Measurements from ENCODE around the gene FFAR1.

FFAR1 gene

DNA sequence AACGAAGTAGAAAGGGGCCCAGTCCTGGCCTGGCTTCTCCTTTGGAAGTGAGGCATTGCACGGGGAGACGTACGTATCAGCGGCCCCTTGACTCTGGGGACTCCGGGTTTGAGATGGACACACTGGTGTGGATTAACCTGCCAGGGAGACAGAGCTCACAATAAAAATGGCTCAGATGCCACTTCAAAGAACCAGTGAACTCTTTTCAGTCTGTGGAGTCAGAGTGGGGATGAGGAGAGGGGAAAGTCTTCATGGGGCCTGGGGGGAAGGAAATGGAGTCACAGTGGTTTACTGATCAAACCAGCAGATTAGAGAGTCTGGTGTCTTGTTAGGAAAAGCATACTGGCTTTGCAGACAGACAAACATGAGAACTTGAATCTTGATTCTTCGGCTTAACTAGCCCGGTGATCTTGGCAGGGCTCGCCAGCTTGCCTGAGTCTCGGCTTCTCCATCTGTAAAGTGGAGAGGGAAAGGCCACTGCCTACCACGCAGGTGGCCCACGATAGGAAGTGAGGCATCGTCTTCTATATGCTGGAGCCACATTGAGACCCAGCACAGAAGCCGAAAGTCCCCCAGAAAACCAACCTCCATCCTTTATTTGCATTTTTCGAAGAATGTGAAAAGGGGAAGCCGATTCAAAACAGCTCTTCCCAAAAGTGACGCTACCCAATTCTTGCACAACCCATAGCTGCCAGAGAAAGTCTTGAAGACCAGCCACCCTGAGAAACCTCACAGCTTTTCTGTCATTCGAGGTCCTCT lies at the start of gene FFAR1:
Gene FFAR1, plus strand, starts transcription at position 732 of the 759 bp plus-strand sequence. CDS start 3,650 bp downstream, outside the sequence.
- no peak for DNase-seq

DNA sequence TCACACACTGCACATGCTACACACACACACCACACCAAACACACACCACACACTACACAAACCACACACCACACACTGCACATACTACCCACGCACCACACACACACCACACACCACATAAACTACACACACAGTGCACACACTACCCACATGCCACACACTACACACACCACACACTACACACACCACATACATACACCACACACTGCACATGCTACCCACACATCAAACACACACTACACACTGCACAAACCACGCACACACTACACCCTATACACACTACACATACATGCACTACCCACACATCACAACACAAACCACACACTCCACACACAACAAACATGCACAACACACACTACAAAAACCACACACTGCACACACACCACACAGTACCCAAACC lies 49.8 kb upstream of the FFAR1 start:
- DNase-seq, result no peak

- DNase-seq, result no peak
Measured at GRCh38 chr19:35298561-35298972, 49.1 kb upstream of the FFAR1 start.

- DNase-seq, result peak in 1 of 2 experiments; percentile 9
Measured at GRCh38 chr19:35299523-35300338, 48.0 kb upstream of the FFAR1 start.

DNA sequence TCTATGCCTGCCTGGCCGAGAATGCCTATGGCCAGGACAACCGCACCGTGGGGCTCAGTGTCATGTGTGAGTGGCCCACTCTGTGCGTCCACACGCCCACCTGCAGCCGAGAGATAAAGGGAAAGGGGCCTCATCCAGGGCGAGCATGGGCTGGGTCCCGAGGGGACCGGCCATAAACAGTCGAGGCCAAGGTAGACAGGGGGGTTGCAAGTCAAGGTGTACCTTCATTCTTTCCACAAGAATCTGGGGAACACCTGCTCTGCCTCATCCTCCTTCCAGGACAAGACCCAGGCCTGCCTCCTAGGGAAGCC lies 47.4 kb upstream of the FFAR1 start:
- DNase-seq, result no peak

DNA sequence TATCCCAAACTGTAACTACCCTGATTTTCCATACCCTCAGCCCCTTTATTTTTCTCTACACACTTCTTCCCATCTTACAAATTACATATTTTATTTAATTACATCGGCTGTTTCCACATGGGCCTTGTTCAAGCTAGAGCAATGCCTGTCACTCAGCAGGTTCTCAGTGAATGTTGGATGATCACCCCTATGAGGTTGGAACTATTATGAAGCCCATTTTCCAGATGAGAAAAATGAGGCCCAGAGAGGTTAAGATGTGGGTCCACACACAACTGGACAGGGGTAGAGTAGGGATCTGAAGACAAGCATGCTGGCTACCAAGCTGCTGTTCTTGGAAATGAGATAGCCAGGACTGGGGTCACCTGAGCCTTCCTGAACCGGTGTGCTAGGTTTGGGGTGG lies 45.7 kb upstream of the FFAR1 start:
- DNase-seq, result no peak

DNA sequence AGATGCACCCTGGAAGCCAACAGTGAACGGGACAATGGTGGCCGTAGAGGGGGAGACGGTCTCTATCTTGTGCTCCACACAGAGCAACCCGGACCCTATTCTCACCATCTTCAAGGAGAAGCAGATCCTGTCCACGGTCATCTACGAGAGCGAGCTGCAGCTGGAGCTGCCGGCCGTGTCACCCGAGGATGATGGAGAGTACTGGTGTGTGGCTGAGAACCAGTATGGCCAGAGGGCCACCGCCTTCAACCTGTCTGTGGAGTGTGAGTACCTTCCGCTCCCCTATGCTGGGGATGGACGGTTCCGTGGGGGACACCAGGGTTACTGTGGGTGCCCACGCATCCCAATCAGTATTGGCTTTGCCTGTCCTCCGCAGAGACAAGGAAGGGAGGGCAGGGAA lies 45.3 kb upstream of the FFAR1 start:
- no peak for DNase-seq

DNA sequence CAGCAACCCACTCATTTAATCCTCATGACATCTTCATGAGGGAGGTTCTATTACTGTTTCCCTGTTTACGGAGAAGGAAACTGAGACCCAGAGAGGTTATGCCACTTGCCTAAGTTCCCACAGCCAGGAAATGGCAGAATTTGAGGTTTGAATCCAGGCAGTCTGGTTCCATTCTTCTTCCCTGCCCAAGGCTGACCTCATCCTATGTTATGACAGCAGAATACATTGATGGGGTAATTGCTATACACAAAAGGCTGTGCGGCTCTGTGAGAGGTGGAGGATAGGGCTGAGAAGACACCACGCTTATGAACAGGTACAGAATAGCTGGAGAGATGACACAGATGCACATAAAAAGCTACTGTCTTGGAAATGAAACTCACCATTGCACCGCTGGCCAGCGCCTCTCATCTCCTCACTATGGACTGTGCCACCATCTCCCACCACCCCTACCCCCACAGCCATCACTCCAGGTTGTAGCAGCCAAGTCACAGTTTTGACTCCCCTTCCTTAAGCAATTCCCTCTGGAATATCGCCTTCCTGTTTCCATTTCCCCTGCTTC lies 44.3 kb upstream of the FFAR1 start:
- DNase-seq, result no peak

- DNase-seq, result no peak
Measured at GRCh38 chr19:35304036-35304435, 43.7 kb upstream of the FFAR1 start.

GRCh38 chr19:35305181-35305580 lies 42.5 kb upstream of the FFAR1 start:
- no peak for DNase-seq

DNA sequence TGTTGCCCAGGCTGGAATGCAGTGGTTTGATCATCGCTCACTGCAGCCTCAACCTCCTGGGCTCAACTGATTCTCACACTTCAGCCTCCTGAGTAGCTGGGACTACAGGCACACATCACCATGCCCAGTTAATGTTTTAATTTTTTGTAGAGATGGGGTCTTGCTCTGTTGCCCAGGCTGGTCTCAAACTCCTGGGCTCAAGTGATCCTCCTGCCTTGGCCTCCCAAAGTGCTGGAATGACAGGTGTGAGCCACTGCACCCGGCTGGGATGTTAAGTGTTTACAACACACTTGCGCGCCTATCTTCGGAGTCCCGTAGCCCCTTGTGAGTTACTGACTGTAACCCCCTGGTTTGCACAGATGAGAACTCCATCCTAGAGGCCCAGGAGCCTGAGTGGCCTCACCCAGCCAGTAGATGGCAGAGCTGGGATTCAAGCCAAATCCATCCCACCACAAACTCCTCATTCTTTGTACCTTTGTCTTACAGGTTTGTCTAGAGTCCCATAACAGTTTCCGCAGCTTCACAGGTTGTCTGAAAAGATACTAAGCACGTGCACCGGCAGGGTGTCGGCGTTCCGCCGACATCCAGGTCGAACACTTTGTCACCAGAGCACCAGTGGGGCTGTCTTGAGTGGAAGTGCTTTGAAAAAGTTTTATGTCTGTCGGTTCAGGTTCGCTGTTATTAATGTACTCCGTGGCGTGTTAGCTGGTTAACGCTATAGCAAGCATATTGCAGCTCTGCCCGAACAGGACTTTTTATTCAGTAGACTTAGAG lies 41.0 kb upstream of the FFAR1 start:
- DNase-seq, result no peak

DNA sequence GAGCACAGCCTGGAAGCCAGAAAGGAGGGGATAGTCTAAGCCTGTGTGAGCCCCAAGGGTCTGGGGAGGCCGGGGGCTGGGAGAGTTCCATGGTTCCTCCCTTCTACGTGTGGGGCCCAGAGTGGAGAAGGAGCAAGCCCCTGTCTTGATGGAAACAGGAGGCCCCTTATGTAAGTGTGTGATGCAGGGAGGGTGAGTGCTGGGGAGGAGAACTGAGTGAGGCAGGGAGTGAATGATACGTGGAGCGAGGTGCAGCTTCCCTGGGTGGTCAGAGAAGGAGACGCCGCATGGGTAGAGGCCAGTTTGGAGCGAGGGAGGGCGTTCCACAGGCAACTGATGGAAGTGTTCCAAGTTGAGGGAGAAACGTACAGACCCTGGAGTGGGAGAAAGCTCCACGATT lies 39.8 kb upstream of the FFAR1 start:
- DNase-seq, result no peak

DNA sequence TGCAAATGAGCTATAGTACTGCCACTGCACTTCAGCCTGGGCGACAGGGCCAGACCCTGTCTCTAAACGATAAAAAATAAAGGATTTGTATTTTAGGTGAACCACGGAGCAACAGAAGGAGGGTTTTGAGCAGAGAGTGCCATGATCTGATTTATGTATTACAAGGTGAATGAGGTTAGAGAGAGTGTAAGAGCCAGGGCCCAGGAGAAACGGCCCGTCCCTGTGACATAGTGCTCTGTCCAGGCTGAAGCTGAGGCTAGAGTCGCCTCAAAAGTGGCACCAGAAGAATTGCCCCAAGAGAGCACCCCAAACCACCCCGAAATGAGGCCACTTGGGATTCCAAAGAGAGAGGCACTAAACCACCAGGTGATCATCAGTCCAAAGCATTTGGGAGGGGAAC lies 38.8 kb upstream of the FFAR1 start:
- DNase-seq, result no peak

GRCh38 chr19:35309481-35310279 lies 38.0 kb upstream of the FFAR1 start:
- no peak for DNase-seq

GRCh38 chr19:35310331-35310730 lies 37.4 kb upstream of the FFAR1 start:
- DNase-seq, result no peak

DNA sequence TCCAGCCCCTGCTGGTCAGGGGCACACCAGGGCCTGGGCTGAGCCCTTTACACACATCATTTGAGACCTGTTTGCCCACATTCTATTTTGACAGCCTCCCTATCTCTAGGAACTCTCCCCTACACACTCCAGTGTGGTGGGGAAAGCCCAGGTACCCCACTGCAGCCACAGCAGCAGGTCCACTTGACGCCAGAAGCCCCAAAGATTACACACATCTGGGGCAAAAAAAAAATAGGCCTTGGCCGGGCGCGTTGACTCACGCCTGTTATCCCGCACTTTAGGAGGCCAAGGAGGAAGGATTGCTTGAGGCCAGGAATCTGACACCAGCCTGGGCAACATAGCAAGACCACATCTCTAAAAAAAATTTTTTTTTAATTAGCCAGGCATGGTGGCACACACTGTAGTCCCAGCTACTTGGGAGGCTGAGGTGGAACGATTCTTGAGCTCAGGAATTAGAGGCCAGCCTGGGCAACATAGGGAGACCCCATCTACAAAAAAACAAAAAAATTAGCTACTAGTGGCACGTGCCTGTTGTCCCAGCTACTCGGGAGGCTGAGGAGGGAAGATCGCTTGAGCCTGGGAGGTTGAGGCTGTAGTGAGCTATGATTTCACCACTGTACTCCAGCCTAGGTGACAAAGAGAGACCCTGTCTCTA lies 36.8 kb upstream of the FFAR1 start:
- no peak for DNase-seq

DNA sequence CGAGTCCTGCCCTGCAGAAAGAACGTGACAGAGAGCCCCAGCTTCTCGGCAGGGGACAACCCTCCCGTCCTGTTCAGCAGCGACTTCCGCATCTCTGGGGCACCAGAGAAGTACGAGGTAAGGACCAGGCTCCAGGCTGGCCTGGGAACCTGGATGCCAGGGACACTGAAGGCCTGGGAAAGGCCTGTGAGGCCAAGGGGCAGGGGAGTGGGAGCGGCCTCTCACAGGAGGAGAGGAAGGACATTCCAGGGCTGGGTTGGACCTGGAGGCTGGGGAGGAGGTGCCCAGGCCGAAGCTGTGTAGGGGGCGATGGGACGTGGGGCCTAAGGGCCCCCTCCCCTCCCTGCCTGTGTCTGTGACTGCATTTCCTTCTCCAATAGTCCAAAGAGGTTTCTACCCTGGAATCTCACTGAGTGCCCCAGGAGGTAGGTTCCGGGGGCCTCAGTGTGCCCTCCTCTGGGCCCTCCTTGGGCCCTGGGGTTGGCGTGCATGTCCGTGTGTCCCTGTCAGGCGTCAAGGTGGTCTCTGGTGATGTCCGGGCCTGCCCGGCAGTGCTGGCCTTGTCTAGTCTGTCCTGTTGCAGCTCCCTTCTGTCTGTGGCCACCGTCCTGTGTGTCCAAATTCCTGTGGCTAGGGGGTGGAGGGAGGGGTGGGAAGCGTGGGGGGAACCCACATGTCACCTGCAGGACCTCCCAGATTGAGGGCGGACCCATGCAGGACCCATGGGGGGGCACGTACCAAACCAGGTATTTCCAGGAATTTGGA lies 35.6 kb upstream of the FFAR1 start:
- no peak for DNase-seq

DNA sequence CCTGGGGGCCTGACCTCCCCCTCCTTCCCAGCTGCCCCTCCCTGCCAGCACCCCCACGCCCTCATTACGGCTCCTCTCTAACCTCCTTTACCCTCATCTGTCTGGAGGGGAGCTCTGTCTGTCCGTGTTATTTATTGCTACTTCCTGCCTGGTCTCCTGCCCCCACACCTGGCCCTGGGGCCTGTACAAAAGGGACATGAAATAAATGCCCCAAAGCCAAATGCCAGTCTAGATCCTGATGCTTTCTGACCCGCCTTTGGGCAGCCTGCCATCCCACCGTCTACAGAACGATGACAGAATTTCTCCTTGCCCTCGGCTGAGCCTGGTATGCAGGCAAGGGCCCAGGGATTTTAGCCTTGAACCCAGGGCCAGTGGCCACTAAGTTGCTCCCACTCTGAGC lies 34.1 kb upstream of the FFAR1 start:
- DNase-seq, result no peak

DNA sequence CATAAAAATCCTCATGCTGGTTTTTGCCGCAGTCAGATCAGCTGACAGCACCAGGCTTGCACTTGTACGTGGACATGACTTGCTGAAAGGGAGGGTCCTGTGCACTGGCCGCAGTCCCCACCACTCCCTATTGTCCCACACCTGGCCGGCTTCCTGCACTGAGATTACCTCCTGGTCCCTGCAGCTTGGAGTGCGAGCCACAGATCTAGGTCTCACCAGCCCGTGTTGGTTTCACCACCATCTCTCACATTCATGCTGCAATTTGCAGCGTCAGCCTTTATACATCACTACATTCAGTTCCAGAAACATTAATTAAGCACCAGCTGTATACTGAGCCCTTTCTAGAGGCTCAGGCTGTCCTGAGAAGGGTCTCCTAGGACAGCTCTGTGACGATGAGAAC lies 33.7 kb upstream of the FFAR1 start:
- no peak for DNase-seq

DNA sequence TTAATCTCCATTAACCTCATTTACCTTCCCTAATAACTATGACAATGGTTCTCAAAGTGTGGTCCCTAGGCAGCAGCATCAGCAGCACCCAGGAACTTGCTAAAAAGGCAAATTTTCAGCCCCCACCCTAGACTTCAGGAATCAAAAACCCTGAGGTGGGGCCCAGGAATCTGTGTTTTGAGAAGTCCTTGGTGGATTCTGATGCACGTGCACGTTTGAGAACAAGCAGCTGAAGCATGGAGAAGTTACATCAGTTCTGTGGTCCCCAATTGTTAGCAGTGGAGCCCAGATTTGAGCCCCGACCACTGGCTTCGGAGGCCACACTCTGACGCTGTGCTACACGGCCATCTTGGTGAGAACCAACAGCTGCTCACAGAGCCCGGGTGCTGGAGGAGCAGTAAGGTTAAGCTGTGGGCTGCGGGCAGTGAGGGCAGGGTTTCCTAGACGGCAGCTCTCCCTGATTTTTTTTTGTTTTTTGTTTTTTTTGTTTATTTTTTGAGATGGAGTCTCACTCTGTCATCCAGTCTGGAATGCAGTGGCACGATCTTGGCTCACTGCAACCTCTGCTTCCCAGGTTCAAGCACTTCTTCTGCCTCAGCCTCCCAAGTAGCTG lies 32.7 kb upstream of the FFAR1 start:
- DNase-seq, result no peak

DNA sequence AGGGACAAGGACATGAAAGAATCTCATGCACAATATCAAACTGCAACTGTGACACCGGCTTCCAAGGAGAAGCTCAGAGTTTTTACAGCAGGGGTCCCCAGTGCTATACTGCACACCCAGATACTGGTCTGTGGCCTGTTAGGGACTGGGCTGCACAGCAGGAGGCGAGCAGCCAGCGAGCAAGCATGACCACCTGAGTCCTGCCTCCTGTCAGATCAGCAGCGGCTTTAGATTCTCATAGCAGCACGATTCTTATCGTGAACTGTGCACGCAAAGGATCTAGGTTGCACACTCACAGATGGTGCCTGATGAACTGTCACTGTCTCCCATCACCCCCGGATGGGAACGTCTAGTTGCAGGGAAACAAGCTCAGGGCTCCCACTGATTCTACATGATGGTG lies 31.8 kb upstream of the FFAR1 start:
- DNase-seq, result no peak

Measured in NCI-H1930 (cell line).